KG1 (cell line): ENCODE results near the gene PRRT4.

Experiments used
- DNase-seq: peaks from one replicate; lab custom pipeline; 2025; lab: John Stamatoyannopoulos, UW

The PRRT4 gene

DNA sequence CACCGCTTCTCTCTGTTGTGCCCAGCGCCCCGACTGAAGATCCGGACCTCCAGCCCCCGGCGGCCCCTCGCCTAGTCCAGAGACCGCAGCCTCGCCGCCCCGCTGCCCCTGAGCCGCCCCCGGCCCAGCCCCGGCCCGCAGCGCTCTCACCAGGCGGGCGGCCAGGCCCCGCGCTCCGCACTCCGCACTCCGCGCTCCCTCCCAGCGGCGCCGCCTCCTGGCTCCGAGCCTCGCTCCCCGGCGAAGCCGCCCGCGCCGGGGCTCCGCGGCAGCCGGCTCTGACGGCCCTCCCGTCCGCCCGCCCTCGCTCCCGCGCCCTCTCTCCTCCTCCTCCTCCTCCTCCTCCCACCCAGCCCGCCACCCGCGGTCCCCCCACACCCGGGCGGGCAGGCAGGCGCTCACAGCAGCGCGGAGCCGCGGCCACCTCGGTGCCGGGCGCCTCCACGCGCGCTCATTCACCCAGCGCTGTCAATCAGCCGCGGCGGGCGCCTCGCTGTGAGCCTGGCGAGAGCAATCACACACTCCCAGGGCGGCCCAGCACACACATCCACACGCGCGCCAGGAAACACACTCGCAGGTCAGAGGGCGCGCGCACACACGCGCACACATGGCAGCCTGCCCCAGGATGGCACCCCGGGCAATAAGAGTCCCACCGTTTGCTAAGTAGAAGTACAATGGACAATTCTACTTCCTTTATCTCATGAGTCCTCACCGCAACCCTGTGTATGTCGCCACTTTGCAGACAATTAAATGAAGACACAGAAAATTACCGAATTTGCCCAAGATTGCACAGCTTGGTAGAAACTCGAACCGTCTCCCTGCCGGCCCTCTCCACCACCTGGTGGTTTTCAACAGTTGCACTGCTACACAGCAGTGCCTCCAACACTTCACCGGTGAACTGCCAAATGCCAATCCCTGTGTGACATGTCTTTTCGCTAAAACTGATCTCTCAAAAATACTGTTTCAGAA lies at the start of gene PRRT4:
PRRT4 (minus strand) TSS at position 280 of the 969 bp plus-strand sequence.
- DNase-seq: no peak

DNA sequence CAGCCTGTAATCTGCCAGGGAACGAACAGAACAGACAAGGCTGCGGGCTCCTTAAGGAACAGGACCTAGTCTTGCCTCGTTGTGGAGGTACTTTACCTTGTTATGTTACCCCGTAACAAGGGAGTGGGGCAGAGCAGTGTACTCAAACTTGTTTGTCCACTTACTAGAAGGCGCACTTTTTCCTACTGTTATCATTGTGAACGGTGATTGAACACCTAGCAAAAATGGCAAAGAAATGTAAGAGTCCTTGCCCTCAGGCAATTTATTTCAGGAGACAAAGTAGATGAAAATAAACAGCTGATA lies 48.9 kb upstream of the PRRT4 start:
- DNase-seq: no peak

DNA sequence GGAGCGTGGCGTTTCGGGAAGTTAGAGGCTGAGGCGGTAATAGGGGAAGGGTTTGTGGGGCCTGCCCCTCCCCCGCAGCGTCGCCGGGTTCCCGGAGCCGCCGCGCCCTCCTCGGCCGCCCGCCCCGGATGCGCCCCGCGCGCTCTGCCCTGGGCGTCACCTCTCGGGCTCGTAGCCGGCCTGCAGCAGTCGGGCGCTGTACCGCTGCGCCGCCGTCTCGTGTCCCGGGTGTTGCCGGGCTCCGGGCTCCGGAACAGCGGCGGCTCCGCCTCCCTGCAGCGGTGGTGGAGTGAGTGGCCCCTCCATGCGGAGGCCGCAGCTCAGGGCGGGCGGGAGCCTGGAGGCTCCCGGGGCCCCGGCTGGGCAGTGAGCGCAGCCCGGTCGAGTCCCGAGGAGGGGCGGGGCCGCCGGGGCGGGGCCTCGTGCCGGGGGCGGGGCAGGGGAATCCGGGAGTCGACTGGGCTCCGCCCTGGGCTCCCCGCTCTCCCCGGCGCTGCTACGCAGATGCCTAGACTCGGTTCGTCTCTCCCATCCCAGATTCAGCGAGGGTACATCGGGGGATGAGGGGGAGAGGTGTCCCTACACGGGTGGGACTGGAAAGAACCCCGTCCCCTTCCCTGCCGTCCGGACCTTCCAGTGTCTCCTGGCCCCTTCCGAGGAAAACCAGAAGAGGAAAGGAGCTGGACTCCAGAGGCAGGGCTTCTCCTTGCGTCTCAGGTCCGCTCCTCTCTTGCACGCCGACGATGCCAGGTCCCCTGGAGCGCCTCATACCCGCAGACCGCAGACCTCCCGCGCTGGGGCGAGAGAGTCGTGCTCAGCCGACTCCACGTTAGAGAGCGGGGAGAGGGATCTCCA lies 48.3 kb upstream of the PRRT4 start, which contains the start of gene IMPDH1:
IMPDH1 (minus strand) TSS at position 387 of the 855 bp plus-strand sequence; CDS start at position 306, 81 bp downstream.
- no peak for DNase-seq

DNA sequence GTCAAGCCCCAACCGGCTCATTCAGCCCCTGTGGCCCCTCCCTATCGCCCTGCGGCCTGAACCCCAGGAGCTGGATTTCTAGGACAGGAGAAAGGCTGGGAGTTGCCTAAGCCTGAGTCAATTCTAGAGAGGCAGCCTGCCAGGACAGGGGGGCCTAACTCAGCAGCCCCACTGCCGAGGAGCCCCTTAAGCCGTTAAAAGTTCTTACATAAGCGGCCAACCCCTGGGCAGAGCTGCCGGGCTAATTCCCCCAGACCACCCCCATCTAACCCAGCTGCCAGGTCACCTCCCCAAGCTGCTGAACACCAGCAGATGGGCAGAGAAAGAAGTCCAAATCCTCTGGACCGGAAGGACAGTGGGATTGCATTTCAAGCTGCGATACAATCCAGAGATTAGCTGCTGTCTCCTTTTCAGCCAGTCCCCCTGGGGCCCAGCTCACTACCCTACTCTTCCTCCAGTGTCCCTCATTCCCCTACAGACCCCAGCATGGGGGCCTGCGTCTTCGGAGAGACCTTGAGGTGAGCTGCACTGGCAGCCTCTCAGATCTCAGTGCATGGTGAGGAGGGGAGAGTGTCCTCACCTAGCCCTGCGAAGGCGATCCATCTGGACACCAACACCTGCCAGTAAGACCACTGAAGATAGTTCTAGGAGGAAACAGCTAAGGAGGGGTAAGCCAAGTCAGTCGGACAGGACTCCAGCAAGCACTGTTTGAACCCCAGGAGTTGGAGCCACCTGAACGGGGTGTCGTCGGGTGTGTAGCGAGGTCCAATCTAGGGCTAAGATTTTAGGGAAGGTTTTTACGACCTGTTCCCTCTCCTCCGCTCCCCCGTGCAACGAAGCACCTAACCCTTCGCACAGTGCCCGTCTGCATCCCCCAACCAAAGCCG lies 47.5 kb upstream of the PRRT4 start:
- no peak for DNase-seq

DNA sequence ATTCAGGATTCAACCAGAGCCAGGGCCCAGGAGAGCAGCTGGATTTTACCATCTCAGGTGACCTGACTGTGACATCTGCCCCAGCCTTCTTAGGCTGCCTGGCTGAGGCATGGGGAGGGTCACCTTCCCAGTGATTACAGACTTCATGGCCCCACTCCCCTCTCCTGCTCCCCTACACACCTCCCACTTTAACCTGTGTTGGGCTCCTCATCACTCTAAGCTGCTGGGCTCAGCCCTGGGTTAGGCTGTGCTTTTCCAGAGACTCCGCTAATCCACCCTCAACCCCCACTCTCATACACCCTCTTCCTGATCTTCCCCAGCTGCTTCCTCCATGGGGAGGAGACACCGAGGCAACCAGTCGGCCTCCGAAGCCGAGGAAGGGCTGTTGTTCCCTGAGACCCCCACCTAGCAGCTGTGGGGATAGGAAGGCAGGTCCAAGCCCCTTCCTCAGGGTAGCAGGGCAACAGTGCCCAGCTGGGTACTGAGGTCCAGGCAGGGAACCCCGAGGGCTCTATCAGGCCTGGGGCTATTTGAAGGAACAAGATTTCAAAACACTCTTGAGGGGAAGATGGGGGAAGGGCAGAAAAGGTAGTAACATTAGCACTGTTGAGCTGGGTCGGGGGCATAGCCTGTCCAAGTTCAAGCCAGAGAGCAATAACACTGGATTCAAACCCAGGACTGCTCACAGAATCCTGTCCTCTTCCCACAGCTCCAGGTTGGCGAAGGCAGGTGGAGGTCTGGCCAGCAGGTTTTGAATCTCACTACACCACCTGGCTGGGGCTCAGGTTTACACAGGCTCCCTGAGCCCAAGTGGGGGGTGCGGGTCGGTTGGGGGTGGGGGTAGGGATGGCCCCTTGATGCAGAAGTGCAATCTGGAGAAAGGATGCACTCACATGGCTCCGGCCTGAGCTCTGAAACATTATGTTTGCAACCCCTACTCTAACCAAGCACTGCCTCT lies 46.5 kb upstream of the PRRT4 start:
- no peak for DNase-seq

DNA sequence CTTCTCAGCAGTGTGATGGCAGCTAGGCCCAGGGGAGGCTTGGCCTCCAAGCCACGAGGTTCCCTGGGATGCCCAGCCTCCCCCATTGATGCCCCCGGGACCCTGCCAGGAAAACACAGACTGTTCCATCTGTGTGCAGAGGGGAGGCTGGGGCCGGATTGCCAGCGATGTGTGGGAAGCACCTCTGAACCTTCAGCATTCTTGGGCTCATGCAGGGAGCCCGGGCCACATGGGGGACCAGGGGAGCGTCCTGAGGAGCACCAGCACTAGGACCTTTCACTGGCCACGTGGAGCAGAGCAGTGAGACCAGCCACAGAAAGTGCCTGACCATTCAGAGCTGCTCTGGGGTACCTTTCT lies 45.7 kb upstream of the PRRT4 start:
- DNase-seq: no peak

DNA sequence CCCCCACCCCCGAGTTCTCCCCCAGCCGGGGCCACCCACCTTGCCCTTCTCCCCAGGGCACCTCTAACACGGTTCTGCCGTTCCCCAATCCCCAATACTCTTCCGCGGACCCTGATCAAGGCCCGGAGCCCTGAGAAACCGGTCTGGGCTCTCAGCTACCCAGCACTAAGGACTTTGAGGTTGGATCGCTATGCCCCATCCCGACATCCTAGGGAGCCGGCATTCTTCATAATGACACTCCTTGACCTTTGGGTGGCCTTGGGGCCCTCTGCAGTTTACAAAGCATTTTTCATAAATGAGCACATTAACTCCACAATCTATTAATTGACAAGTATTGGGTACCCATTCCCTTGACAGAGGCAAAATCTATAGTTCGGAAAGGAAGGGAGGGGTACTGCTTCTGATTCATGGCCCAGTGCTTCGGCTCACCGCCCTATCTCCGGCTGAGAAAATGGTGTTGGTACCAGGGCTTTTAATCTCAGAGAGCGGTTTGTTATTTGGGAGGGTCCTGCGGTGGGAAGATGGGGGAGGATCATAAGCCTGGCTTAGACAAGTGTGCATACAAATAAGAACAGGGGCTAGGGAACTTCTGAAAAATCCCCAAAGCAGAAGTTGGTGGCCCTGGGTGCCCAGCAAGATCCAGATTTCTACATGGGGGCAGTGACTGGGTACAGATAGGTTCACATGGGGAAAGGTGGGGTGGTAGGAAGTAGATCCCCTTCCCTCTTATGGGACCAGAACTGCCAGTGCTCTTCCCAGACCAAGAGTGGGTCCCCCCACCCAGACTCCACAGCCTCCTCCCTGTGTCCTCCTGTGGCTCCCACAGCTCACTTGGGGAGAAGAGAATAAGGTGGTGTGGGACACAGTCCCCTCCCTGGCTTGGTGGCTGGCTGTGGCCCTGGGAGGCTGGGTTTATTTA lies 45.1 kb upstream of the PRRT4 start:
- DNase-seq: no peak

DNA sequence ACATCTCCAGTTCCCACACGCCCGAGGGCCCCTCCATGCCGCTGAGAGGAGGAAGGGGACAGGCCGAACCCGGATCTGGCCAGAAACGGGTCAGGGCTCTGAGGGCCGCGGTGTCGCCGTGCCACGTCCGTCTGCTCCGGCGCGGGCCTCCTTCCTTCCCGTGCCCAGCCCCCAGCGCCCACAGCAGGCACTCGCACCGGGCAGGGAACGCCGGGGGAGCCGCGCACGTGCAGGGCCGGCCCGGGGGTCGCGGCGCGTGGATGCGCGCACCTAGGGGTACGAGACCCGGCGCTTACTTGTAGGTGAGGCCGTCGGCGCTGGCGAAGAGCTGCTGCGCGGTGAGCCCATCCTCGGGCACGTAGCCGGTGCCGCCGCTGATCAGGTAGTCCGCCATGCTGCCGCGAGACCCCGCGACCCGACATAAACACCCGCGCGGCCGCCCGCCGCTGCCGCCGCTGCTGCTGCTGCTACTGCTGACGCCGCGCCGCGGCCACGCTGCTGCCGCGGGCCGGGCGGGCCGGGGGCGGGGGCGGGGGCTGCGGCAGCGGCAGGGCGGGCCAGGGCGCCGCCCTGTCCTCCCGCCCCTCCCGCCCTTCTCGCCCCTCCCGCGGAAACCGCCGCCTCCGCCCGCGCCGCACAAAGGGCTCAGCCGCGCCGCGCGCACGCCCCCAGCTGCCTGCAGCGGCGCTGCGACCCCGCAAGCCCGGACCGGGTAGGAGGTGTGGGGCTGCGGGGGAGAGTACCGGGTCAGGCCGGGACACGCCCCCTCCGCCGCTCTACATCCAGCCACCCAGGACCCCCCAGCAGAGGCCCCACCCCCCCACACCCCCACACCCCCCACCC lies 44.2 kb upstream of the PRRT4 start:
- no peak for DNase-seq

DNA sequence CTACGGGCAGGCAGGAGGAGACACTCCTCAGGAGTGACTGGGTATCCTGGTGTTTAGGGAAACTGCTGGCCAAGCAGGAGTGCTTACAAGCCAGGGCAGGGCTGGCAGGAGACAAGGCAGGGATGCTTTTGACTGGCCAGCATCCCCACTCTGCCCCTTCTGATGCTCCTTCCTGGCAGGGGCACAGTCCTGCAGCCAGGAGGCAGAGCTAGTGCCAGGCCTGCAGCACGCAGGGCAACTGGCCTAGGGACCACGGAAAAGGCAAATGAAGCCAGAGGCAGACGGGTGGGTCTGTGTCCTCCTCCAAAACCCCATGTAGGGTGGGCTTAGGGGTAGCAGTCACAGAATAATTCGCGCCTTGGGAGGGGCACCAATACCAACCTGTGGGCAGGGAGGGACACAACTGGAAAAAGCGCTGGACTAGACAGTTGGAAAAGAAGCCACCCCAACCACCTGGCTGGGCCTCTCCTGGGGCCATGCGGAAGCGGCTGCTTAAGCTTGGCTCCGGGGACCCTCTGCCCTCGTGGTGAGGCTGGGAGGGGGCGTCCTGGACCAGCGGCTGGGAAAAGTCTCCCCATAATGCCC lies 43.5 kb upstream of the PRRT4 start:
- no peak for DNase-seq

DNA sequence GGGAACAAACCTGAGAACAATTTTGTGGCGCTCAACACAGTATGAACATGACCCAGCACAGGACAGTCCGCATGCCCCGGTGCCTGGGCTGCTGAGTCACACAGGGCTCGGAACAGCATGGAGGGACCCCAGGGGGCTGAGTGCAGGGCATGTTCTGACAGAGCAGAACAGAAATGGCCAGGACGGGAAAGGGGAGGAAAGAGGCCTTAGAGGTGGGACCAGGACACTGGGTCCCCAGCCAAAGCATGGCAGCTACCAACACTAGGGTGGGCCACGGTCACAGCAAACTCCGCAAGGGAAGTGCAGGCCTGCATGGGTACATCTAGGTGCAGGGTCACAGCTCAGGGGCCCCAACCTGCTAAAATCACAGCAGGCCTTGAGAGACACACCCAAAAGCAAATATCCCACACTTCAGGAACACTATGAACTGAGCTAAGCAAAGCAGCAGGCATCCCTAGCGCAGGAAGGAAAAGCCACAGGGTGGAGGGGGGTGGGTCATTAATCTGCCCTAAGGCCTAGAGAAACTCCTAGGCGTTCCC lies 42.7 kb upstream of the PRRT4 start:
- DNase-seq: no peak

DNA sequence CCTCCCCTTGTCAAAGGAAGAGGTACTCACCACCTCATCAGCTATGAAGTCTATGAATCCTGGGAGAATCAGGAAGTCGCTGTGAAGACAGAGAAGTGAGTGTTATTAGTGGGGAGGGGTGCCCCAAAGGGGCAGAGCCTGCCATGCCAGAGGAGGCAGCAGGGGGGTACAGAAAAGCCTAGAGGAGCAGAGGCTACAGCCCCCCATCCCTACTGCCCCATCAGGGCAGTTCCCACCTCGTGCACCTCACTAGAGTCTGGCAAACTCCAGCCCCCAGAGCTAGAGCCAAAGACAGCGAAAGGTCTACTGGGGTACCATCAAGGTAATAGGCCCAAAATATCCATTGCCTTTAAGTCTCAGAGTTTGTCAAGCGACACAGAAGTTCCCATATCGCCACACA lies 42.2 kb upstream of the PRRT4 start:
- no peak for DNase-seq

DNA sequence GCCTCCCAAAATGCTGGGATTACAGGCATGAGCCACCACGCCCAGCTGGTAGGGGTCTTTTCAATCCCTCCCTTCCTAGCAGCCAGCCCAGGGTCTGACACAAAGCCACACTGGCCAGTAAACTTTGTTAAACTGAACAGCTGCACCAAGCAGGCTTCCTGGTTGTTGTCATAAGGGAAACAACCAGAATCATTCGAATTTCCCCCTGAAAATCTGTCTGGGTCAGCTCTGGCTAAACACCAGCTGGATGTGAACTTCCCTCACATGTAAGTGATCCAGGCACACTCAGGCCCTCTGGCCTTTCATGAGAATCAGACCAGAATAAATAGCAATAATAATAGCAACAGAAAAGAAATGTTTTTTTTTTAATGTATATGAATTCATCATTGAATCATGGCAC lies 40.9 kb upstream of the PRRT4 start:
- DNase-seq: no peak

DNA sequence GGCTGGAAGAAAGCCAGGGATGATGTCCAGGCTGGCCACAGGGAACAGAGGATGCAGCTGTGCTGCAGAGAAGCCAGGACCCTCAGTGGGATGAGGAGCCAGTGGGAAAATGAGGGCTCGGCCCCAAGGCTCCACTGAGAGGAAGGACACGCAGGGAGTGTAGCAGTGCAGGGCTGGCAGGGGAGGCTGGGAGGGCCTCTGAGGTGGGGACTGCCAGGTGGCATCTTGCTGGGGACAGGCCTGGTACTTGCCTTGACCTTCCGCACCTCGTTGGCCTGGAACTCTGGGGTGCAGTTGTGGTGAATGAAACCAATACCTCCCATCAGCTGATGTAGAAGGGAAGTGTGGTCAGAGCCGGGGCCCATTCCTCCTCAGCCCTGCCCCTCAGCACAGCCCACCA lies 39.1 kb upstream of the PRRT4 start:
- no peak for DNase-seq

DNA sequence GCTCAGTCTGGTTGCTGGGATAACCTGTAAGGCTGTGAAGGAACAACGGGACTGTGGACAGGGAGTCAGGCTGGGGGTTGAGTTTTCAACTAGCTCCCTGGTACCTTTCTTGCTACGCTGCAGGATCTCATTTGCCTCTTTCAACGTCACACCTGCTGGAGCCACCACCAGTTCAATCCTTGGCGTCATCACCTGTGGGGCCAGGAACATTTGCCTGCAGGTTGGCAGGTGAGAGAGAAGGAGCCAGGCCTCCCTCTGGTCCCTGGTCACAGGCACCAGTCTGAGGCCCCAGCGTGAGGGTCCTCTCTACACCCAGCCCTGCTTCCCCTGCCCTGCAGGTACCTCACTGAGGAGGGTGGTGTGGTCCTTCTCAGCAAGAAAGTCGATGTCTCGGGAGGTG lies 38.5 kb upstream of the PRRT4 start:
- no peak for DNase-seq

DNA sequence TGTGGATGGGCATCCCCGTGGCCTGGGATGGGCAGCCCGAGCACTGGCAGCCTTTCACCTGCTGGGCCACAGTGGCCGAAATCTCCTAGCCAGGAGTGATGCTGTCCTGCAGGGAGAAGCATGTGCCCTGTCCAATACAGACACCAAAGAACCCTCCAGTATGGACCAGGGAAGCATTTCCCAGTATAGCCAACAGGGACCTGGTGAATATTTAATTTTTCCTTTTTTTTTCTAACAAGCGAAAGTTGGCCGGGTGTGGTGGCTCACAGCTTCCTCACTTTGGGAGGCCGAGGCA lies 37.3 kb upstream of the PRRT4 start:
- DNase-seq: no peak

DNA sequence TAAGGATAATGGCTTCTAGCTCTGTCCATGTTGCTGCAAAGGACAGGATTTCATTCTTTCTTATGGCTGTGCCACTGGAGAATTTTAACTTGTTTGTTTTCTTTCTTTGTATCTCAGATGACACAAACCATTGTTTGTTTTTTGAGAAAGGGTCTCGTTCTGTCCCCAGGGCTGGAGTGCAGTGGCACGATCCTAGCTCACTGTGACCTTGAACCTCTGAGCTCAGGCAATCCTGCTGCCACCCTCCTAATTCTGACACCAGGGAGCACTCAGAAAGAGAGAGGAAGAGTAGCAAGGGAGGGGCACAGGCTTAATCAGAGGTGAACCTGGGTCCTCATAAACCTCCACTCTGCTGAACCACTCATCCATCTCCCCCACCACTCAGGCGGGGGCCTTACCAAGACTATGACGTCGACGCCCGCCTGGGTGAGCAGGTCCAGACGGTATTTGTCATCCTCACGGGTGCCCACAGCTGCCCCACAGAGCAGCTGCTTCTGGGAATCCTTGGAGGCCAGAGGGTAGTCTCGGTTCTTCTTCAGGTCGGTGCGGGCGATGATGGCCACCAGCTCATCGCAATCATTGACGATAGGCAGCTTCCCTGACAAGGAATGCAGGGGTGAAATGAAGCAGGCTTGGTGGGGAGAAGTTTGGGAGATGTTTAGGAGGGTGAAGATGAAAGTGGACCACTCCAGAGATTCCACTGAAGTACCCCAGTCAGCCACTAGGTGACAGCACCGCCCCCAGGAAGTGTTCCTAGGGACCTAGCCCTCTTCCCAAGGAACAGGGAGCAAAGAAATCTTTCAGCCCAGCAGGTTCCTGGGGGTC lies 36.7 kb upstream of the PRRT4 start:
- no peak for DNase-seq

DNA sequence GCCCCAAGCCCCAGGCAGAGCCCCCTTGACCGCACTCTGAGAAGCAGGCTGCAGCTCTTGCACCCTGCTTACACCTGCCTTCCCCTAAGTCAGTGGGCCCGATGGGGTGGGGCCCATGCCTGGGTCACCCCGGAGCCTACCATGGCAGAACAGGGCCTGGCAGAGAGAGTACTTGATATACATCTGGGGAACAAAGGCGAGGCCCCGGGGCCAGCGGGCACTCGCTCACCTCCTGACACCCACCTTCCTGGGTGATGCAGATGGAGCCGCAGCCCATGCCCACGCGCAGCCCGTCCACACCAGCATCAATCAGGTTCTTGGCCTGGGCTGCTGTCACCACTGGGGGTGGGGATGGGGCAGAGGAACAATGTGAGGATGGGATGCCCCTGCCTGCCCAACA lies 34.9 kb upstream of the PRRT4 start:
- no peak for DNase-seq

DNA sequence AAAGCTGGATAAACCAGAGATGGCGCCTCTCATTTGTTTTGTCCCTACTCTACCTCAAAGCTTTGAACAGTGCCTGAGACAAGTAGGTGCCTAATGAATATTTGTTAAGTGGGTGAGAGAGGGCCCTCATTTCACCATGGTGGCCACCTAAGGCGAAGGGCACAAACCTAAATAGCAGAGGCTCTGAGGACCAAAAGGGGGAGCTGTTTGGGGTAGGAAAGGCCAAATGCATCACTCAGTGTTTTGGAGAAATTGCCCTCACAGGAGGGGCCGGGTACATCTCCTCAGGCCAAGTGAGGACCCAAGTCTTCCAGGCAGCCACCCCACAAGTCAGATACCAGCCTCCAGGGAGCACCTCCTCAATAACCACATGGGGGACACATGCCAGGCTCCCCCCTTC lies 34.3 kb upstream of the PRRT4 start:
- DNase-seq: no peak
